ENCODE data around the gene CDH11.

DNA sequence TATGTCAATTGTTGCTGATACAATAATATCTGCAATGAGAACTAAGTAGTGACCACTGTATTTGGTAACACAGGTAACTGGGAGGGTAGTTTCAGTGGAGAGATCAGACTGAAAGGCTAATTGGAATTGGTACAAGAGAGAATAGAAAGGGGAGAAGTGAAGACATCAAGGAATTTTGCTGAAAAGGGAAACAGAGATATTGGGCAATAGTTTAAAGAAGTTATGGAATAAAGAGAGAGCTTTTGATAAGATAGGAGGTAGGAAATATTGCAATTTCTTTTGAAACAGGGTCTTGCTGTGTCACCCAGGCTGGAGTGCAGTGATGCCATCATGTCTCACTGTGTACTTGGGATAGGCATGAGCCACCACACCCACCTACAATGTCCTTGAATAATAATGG lies 26.9 kb upstream of the CDH11 start:
- TF ChIP-seq, protein P1, sequence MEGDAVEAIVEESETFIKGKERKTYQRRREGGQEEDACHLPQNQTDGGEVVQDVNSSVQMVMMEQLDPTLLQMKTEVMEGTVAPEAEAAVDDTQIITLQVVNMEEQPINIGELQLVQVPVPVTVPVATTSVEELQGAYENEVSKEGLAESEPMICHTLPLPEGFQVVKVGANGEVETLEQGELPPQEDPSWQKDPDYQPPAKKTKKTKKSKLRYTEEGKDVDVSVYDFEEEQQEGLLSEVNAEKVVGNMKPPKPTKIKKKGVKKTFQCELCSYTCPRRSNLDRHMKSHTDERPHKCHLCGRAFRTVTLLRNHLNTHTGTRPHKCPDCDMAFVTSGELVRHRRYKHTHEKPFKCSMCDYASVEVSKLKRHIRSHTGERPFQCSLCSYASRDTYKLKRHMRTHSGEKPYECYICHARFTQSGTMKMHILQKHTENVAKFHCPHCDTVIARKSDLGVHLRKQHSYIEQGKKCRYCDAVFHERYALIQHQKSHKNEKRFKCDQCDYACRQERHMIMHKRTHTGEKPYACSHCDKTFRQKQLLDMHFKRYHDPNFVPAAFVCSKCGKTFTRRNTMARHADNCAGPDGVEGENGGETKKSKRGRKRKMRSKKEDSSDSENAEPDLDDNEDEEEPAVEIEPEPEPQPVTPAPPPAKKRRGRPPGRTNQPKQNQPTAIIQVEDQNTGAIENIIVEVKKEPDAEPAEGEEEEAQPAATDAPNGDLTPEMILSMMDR (optimal IDR thresholded peaks at IDR 0.05 in 1 of 3, IDR thresholded peaks at IDR 0.05 in 1 of 3, conservative IDR thresholded peaks at IDR 0.05 in 1 of 3; ENCODE audit: extremely low read depth in 1 of 3, insufficient read depth in 2 of 3, low read length in 3 of 3): no peak
- TF ChIP-seq EZH2 (IDR thresholded peaks at IDR 0.05; ENCODE audit: low read length): no peak
